Esophagus muscularis mucosa (tissue), 4 donors: ENCODE data around the gene CCR1.

Experiments used
- EP300 ChIP-seq: sonication (generic); formaldehyde crosslinking; IDR thresholded peaks from one replicate; pipeline ENCODE4 v1.6.1; 2017; ENCODE audit warnings: antibody characterized with exemption
- POLR2A ChIP-seq: fragments of 450-650 bp; IDR thresholded peaks from one replicate; pipeline ENCODE4 v1.6.1; 2017; ENCODE audit warnings: antibody characterized with exemption, moderate library complexity, mild to moderate bottlenecking, low read depth
- TF ChIP-seq, protein P1 (sequence below), 3 experiments: fragments of 200-600 bp in 2 of 3; fragments of 450-650 bp in 1 of 3; sonication (generic) in 2 of 3; IDR thresholded peaks; one replicate each; pipeline ENCODE4 v1.5.1; 2017 to 2019; ENCODE audit warnings: antibody characterized with exemption in 3 of 3, mild to moderate bottlenecking in 2 of 3, moderate library complexity in 1 of 3

DNA sequence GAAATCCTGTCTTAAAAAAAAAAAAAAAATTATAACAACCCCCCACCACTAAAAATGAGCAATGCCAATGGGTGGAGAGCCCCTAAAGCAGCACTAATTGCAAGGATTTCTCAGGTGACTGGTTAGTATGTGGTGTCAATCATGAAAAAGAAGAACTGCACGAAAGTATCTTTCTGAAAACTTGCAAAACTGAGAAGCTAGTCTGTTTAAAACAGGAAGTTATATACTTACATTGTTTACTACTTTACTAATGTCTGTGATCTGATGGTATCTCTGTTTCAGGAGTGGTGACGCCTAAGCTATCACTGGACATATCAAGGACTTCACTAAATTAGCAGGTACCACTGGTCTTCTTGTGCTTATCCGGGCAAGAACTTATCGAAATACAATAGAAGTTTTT lies 34.0 kb upstream of the CCR1 start, which contains the start of gene CCR3:
- TF ChIP-seq, protein P1, sequence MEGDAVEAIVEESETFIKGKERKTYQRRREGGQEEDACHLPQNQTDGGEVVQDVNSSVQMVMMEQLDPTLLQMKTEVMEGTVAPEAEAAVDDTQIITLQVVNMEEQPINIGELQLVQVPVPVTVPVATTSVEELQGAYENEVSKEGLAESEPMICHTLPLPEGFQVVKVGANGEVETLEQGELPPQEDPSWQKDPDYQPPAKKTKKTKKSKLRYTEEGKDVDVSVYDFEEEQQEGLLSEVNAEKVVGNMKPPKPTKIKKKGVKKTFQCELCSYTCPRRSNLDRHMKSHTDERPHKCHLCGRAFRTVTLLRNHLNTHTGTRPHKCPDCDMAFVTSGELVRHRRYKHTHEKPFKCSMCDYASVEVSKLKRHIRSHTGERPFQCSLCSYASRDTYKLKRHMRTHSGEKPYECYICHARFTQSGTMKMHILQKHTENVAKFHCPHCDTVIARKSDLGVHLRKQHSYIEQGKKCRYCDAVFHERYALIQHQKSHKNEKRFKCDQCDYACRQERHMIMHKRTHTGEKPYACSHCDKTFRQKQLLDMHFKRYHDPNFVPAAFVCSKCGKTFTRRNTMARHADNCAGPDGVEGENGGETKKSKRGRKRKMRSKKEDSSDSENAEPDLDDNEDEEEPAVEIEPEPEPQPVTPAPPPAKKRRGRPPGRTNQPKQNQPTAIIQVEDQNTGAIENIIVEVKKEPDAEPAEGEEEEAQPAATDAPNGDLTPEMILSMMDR (IDR thresholded peaks at IDR 0.05) = no peak
- TF ChIP-seq POLR2A (no peak), EP300 (no peak)
